Activated effector memory CD4-positive, alpha-beta T cell treated with anti-CD3 and anti-CD28 coated beads, Interleukin-2, amount 50 U/mL, for 16 hours (primary cell): Measurements from ENCODE around the gene C11orf98.
A peak's percentile ranks its signal among the peaks of the same experiment; 100 is the strongest.
"Not testable (repeated sequence)": the region's sequence is repeated elsewhere in the genome, so short reads cannot be mapped to it uniquely, and the experiment has no call there.

Experiments used
- DNase-seq: peaks from one replicate; pipeline ENCODE4 v3.0.0-alpha.2; 2020

C11orf98 gene

GRCh38 chr11:62665075-62665598 lies at the start of gene C11orf98, which contains the start of gene CSKMT:
Gene C11orf98, minus strand, starts transcription at chr11:62665210. Its CDS starts 41 bp downstream, at chr11:62665169.
Gene CSKMT, plus strand, starts transcription at chr11:62665312. Its CDS starts 568 bp downstream, at chr11:62665880.
- peak; percentile 99 for DNase-seq

GRCh38 chr11:62713343-62713742 lies 48.3 kb upstream of the C11orf98 start:
- no peak for DNase-seq

- no peak for DNase-seq
These were observed 47.9 kb upstream of the C11orf98 start for GRCh38 chr11:62712861-62713260.

- no peak for DNase-seq
These were observed 47.3 kb upstream of the C11orf98 start for GRCh38 chr11:62712276-62712812.

GRCh38 chr11:62710001-62710345 lies 45.0 kb upstream of the C11orf98 start:
- DNase-seq: no peak

GRCh38 chr11:62709247-62710000 lies 44.4 kb upstream of the C11orf98 start:
- DNase-seq: peak; percentile 98

- peak; percentile 80 for DNase-seq
These were observed 43.8 kb upstream of the C11orf98 start for GRCh38 chr11:62708793-62709192.

GRCh38 chr11:62708392-62708791 lies 43.4 kb upstream of the C11orf98 start:
- DNase-seq: no peak

GRCh38 chr11:62707277-62707861 lies 42.4 kb upstream of the C11orf98 start, which contains the start of the genes BSCL2 and GNG3:
Gene BSCL2, minus strand, starts transcription at chr11:62707424. Its CDS starts 229 bp downstream, at chr11:62707195.
Gene GNG3, plus strand, starts transcription at chr11:62707676. Its CDS starts 620 bp downstream, at chr11:62708296.
- DNase-seq: no peak

GRCh38 chr11:62706850-62707247 lies 41.8 kb upstream of the C11orf98 start:
- DNase-seq: no peak

- DNase-seq: peak; percentile 98
These were observed 41.2 kb upstream of the C11orf98 start for GRCh38 chr11:62705880-62706849.

- DNase-seq: no peak
These were observed 40.4 kb upstream of the C11orf98 start for GRCh38 chr11:62705413-62705812.

- not testable (repeated sequence) for DNase-seq
These were observed 38.9 kb upstream of the C11orf98 start for GRCh38 chr11:62703921-62704320.

- no peak for DNase-seq
These were observed 37.2 kb upstream of the C11orf98 start for GRCh38 chr11:62702246-62702645.

- peak; percentile 91 for DNase-seq
These were observed 29.6 kb upstream of the C11orf98 start for GRCh38 chr11:62694455-62695167.

GRCh38 chr11:62693624-62694023 lies 28.6 kb upstream of the C11orf98 start:
- DNase-seq: not testable (repeated sequence)

GRCh38 chr11:62689421-62690183 lies 24.6 kb upstream of the C11orf98 start, which contains the start of gene LRRN4CL:
Gene LRRN4CL, minus strand, starts transcription at chr11:62689530. Its CDS starts 1,022 bp downstream, at chr11:62688508.
- DNase-seq: no peak

GRCh38 chr11:62688491-62688890 lies 23.5 kb upstream of the C11orf98 start:
- no peak for DNase-seq

- no peak for DNase-seq
These were observed 22.7 kb upstream of the C11orf98 start for GRCh38 chr11:62687508-62688396.

GRCh38 chr11:62682518-62682917 lies 17.5 kb upstream of the C11orf98 start:
- DNase-seq: no peak
